Measurements from ENCODE around the gene PGLYRP2.

DNA sequence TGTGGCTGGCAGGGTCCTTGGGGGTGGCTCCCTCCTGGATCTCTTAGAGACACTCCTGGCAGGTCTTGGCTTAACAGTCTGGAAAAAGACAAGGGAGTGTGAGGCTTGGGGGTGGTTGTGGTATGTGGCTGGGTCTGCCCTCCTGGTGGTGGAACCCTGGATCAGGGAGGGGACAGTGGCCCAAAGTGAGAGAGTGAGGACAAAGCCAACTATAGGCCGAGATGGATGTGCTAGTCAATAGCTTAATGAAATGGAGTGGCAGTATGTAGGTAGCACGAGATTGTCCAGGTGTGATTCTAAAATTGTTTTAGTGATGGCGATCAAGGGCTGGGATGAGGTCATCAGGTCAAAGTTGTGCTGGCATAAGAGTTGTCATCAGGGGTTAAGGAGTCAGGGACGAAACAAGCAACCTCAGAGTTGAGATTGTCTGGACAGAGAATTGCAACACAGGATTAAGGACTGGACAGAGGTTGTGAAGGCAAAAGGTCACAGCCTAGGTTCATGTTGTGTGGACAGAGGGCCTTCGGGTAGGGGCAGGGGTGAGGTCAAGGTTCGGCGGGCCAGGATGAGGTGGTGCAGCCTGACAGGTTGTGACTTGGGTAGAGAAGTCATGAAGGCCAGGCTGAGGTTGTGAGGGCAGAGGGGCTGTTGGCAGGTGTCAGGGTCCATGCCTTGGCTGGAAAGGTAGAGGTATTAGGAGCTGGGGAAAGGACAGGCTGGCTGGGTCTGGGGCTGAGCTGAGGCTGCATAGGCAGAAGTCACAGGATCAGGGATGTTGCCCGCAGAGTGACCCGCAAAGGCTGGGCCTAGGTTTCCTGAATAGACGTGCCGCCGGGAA, 10.4 kb downstream of the PGLYRP2 start:
- TF ChIP-seq, protein P1, sequence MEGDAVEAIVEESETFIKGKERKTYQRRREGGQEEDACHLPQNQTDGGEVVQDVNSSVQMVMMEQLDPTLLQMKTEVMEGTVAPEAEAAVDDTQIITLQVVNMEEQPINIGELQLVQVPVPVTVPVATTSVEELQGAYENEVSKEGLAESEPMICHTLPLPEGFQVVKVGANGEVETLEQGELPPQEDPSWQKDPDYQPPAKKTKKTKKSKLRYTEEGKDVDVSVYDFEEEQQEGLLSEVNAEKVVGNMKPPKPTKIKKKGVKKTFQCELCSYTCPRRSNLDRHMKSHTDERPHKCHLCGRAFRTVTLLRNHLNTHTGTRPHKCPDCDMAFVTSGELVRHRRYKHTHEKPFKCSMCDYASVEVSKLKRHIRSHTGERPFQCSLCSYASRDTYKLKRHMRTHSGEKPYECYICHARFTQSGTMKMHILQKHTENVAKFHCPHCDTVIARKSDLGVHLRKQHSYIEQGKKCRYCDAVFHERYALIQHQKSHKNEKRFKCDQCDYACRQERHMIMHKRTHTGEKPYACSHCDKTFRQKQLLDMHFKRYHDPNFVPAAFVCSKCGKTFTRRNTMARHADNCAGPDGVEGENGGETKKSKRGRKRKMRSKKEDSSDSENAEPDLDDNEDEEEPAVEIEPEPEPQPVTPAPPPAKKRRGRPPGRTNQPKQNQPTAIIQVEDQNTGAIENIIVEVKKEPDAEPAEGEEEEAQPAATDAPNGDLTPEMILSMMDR (IDR thresholded peaks at IDR 0.05; ENCODE audit: insufficient read depth, low read depth, low read length) = no peak
- no peak for TF ChIP-seq EZH2 (IDR thresholded peaks at IDR 0.05; ENCODE audit: insufficient read depth, low read length)
